RWPE2 (cell line): ENCODE results near the gene DOP1B.

ENCODE experiments used
- ATAC-seq: fragments of 200-7000 bp; cut with Tn5 transposase; 3 replicates; pipeline ENCODE4 v1.9.1; 2021; ENCODE audit warnings: low read depth
- DNase-seq: peaks from one replicate; pipeline ENCODE4 v3.0.0-alpha.2; 2020; ENCODE audit warnings: low spot score
- H3K27ac ChIP-seq: fragments of 450-650 bp; 2 replicates; pipeline ENCODE4 v1.5.1; 2017; ENCODE audit warnings: mild to moderate bottlenecking; ENCODE audit not compliant: poor library complexity, severe bottlenecking
- H3K27me3 ChIP-seq: fragments of 250-450 bp; sonication (Bioruptor Pico); 2 replicates; pipeline ENCODE4 v1.5.1; 2021; ENCODE audit warnings: mild to moderate bottlenecking, moderate library complexity; ENCODE audit not compliant: insufficient read depth, poor library complexity, severe bottlenecking
- H3K36me3 ChIP-seq: fragments of 250-450 bp; sonication (Bioruptor Pico); 2 replicates; pipeline ENCODE4 v1.5.1; 2020; ENCODE audit warnings: low read depth, mild to moderate bottlenecking, moderate library complexity
- H3K4me1 ChIP-seq: fragments of 250-450 bp; sonication (Bioruptor Pico); 2 replicates; pipeline ENCODE4 v1.5.1; 2021; ENCODE audit warnings: mild to moderate bottlenecking, moderate library complexity; ENCODE audit not compliant: insufficient read depth, poor library complexity, severe bottlenecking
- H3K4me3 ChIP-seq: fragments of 250-450 bp; sonication (Bioruptor Pico); 2 replicates; pipeline ENCODE4 v1.5.1; 2021; ENCODE audit warnings: mild to moderate bottlenecking, moderate library complexity; ENCODE audit not compliant: severe bottlenecking
- H3K9me3 ChIP-seq: fragments of 250-450 bp; sonication (Bioruptor Pico); 2 replicates; pipeline ENCODE4 v1.5.1; 2021; ENCODE audit warnings: mild to moderate bottlenecking, moderate library complexity; ENCODE audit not compliant: severe bottlenecking
- CTCF ChIP-seq: fragments of 450-650 bp; IDR thresholded peaks from one replicate; pipeline ENCODE4 v1.5.1; 2017; ENCODE audit warnings: mild to moderate bottlenecking, moderate library complexity; ENCODE audit not compliant: poor library complexity, severe bottlenecking

Gene DOP1B

GRCh38 chr21:36160850-36161178 lies 4.2 kb downstream of the DOP1B start:
- H3K36me3 ChIP-seq, result 0 out of 2 replicates have a peak, but pooled peaks cover 3% of the 10 kb centered on the region
- no peak for ATAC-seq
- H3K27ac ChIP-seq, result no peak overlapping the region
- no peaks in the 10 kb centered on the region for H3K4me1 ChIP-seq
- no peak for DNase-seq
- H3K9me3 ChIP-seq, result no peaks in the 10 kb centered on the region
- no peak overlapping the region for H3K4me3 ChIP-seq
- H3K27me3 ChIP-seq, result no peaks in the 10 kb centered on the region
- TF ChIP-seq CTCF, result no peak

GRCh38 chr21:36162631-36163030 lies 6.0 kb downstream of the DOP1B start:
- H3K9me3 ChIP-seq, result no peaks in the 10 kb centered on the region
- H3K27ac ChIP-seq, result no peak overlapping the region
- no peak for DNase-seq
- no peaks in the 10 kb centered on the region for H3K27me3 ChIP-seq
- H3K36me3 ChIP-seq, result 0 out of 2 replicates have a peak, but pooled peaks cover 3% of the 10 kb centered on the region
- H3K4me1 ChIP-seq, result no peaks in the 10 kb centered on the region
- TF ChIP-seq CTCF, result no peak
- no peak for ATAC-seq
- H3K4me3 ChIP-seq, result no peak overlapping the region

DNA sequence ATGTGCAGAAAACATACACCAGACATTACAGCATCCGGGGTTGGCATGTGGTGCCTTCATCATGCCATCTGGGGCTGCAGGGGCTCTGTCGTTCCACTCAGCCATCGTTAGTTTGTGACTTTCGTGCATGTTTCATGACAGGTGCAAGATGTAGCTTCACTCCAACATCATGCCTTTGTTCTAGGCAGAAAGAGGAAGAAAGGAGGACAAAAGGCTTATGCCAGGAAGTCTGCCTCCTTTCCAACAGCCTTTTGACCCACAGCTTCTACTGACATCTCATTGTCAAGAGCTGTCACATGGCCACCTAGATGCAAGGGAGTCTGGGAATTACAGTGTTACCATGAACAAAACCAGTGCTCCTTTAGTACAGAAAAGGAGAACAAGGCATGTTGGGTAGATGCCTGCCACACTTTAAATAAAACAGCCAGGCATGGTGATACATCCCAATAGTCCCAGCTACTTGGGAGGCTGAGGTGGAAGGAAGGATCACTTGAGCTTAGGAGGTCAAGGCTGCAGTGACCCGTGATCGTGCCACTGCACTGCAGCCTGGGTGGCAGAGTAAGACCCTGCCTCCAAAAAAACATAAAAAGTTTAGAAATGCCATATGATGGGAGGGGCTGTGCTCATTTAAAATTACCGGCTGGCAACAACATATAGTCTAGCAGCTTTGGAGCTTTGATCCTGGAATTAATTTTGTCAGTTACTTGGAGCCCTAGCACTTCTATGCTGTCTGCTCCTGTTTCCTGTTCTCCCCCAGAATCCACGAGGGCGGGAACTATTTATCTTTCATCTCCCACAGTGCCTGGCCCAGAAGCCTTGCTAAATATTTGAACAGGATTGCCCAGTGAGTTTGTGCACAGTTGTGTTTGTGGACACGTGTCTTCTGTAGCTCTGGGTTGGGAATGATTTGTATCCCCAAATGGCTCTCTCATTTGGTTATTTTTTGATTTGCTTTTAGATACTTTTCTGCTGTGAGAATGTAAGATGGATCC lies 7.4 kb downstream of the DOP1B start:
- ATAC-seq, result no peak
- no peak for DNase-seq
- H3K27ac ChIP-seq, result no peak overlapping the region

GRCh38 chr21:36165356-36165755 lies 8.7 kb downstream of the DOP1B start:
- H3K4me3 ChIP-seq, result no peak overlapping the region
- no peak overlapping the region for H3K27ac ChIP-seq
- H3K27me3 ChIP-seq, result no peaks in the 10 kb centered on the region
- DNase-seq (no peak), ATAC-seq (no peak)
- no peaks in the 10 kb centered on the region for H3K4me1 ChIP-seq
- 0 out of 2 replicates have a peak, but pooled peaks cover 3% of the 10 kb centered on the region for H3K36me3 ChIP-seq
- H3K9me3 ChIP-seq, result no peaks in the 10 kb centered on the region
- no peak for TF ChIP-seq CTCF

More for the DNA sequence above, 7.4 kb downstream of the DOP1B start:
- H3K9me3 ChIP-seq, result no peaks in the 10 kb centered on the region
- H3K27me3 ChIP-seq, result no peaks in the 10 kb centered on the region
- H3K4me3 ChIP-seq, result no peak overlapping the region
- H3K4me1 ChIP-seq, result no peaks in the 10 kb centered on the region
- H3K36me3 ChIP-seq, result 0 out of 2 replicates have a peak, but pooled peaks cover 3% of the 10 kb centered on the region
- no peak for TF ChIP-seq CTCF

DNA sequence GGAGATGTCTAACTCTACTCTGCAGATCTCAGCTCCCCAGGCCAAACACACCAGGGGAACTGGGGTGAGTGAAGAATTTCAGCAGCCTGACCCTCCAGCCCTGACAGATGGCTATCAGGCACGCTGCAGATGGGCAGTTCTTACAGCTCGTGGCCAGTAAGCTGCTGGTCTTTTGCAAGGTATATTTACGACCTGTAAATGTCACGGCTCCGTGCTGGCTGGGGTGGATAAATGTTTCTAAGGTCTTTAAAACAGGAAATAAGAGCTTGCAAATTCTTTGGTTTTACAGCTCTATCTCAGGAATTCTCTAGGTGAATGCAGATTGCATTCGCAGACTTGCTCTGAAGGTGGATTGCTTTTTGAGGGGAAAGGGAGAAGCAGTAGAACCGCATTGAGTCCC lies 10.1 kb downstream of the DOP1B start:
- Histone ChIP-seq H3K9me3 (no peaks in the 10 kb centered on the region), H3K27me3 (no peaks in the 10 kb centered on the region), H3K4me1 (no peaks in the 10 kb centered on the region), H3K27ac (no peak overlapping the region), H3K4me3 (no peak overlapping the region), H3K36me3 (0 out of 2 replicates have a peak, but pooled peaks cover 3% of the 10 kb centered on the region)
- no peak for ATAC-seq
- DNase-seq, result no peak
- no peak for TF ChIP-seq CTCF
